Stimulated activated CD8-positive, alpha-beta memory T cell treated with anti-CD3 and anti-CD28 coated beads, Interleukin-2, amount 100 ng/mL, for 1 hour (primary cell): ENCODE results near the gene DNAAF8.

ENCODE experiments used
- DNase-seq, 2 donors: peaks; one replicate each; pipeline ENCODE4 v3.0.0-alpha.2; 2020; ENCODE audit warnings: low read depth in 2 of 2

DNAAF8 gene

DNA sequence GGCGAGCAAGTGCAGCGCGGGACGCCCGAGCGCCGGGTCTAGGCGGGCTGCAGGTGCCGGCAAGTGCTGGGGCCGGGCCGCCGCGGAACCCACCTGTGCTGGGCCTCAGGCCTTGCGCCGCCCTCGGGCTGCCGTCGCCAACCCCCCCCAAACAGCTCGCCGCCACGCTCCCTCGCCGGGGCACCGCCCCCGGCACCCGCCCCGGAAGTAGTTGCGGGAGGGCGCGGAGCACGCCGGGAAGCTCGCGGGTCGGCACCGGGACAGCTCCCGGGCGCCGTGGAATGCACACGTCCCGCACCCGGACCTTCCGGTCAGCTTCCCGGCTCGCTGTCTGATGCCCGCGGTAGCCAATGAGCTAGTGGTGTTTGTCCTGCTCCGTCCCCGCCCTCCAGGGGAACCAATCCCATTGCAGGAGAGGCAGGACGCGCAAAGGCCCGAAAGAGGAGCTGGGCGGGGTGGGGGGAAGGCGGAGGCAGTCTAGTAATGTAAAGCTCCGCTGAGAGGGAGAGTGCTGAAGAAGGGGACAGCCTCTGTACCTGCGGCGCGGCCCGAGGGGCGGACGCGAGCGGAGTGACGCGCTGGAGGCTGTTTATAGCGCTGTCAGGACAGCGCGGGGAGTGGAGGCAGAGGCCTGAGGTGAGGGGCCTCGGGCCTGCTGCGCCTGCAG is at the start of gene DNAAF8, which contains the start of gene ANKS3:
Gene DNAAF8, plus strand, starts transcription at position 475 of the 667 bp plus-strand sequence. CDS start 1,978 bp downstream, outside the sequence.
Gene ANKS3, minus strand, starts transcription at position 209 of the 667 bp plus-strand sequence. CDS start 4,122 bp downstream, outside the sequence.
- DNase-seq: peak; percentile 59 to 62

- no peak for DNase-seq
Measured at GRCh38 chr16:4684763-4685162, 49.6 kb upstream of the DNAAF8 start.

DNA sequence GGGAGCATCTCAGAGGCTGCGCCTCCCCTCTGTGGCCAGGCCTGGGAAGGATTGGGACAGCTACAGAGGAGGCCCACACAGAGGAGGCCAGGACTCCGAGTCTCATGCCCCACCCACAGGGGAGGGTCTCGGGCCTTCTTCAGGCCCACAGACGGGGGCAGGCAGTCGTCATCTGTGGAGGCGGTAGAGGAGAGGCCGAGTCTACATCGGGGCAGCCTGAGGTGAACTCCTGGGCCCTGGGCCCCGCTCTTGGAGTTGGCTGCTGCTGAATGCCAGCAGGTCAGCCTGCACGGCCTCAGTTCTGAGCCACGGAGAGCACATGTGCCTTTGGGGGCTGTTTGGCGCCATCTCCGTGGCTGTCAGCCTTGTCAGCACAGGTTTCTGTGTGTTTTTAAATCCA is 49.0 kb upstream of the DNAAF8 start:
- DNase-seq: no peak

GRCh38 chr16:4685776-4686496 is 48.4 kb upstream of the DNAAF8 start:
- no peak for DNase-seq

GRCh38 chr16:4686497-4687210 is 47.7 kb upstream of the DNAAF8 start:
- no peak for DNase-seq

- no peak for DNase-seq
Measured at GRCh38 chr16:4687416-4687815, 46.9 kb upstream of the DNAAF8 start.

GRCh38 chr16:4687946-4688673 is 46.2 kb upstream of the DNAAF8 start:
- DNase-seq: no peak

GRCh38 chr16:4688674-4689045 is 45.7 kb upstream of the DNAAF8 start:
- no peak for DNase-seq

- no peak for DNase-seq
Measured at GRCh38 chr16:4689091-4689671, 45.2 kb upstream of the DNAAF8 start.

DNA sequence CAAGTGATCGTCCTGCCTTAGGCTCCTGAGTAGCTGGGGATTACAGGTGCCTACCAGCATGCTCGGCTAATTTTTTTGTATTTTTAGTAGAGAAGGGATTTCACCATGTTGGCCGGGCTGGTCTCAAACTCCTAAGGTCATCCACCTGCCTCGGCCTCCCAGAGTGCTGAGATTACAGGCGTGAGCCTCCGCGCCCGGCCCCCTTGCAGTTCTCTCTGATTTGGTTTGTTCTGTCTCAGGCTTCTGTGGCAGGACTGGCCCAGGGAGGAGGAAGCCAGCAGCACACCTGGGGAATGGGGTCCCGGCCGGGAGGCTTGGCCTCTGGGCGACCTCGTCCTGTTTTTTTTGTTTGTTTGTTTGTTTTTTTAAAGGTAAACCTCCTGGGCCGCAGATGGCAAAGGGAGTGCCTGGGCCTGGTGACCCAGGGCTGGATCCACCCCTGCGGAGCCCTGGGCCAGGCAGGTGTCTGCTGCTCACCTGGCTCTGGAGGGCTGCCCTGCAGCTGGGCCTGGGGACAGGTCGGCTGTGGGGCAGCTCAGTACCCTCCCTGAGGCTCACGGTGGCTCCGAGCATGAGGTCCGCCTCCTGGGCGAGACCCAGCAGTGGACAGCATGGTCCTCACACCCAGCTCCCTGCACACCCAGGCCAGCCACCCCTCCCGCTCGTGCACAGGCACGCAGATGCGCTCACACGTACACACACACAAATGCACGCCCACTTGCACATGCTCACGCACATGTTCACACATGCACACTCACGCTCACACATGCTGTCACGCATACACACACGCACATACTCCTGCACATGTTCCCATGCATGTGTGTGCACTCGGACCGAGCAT is 44.3 kb upstream of the DNAAF8 start:
- no peak for DNase-seq

DNA sequence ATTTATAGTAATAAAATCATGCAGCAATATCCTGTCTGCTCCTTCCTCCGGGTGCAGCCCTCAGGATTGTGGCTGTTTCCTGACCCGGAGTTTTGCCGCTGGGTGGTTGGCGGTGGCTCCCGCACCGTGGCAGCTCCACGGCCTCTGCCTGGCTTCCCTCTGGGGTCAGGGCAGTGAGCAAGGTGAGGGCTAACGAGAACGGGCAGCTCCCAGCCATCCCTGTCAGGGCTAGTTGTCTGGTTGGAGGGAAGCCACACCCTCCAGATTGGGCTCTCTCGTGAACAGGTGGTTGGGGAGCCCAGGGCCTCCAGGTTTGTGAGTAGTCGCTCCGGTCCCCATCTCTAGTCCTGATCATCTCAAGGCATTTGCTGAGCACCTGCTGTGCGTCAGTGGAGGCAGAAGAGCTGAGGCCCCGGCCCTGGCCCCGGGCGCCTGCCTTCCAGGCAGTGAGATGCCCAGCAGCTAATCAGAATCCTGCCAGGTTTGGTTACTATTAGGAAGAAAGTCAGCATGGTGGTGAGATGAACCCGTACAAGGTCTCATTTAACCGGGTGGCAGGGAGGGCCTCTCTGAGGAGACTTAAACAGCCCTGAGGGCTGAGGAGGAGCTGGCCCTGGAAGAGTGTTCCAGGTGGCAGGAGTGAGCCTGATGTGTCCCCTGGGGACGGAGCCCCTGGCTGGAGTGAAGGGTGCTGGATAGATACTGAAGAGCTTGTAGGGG is 43.2 kb upstream of the DNAAF8 start:
- no peak for DNase-seq

DNA sequence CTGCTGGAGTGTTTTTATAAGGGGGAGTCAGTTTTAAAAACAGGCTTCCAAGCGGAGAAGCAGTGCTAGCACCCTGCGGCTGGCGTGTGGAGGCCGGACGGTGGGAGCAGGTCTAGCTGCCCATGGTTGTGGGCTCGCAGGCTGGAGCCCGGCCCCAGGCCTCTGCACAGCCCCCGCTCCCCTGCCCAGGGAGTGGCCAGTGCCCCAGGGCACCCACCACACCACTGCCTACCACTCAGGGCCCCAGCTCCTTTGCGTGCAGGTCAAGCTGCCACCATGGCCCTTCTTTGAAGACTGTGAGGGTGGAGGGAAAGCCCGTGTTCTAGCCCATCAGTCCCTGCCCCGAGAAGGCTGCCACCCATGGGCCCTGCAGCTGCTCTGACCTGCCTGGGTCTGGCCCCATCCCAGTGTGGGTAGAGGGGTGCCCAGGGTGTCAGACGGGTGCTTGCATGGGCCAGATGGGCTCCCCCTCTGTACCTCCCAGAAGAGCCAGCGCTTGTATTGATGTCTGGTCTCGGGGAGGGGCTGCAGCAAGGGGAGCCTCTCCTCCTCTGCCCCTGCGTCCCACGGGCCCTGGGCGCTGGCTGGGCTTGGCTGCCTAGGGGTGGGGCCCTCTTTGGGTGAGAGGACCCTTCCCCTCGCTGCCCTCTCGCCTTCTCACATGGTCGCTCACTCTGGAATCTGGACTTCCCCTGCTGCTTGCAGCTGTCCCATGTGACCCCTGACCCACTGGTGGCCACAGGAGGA is 42.5 kb upstream of the DNAAF8 start:
- no peak for DNase-seq

DNA sequence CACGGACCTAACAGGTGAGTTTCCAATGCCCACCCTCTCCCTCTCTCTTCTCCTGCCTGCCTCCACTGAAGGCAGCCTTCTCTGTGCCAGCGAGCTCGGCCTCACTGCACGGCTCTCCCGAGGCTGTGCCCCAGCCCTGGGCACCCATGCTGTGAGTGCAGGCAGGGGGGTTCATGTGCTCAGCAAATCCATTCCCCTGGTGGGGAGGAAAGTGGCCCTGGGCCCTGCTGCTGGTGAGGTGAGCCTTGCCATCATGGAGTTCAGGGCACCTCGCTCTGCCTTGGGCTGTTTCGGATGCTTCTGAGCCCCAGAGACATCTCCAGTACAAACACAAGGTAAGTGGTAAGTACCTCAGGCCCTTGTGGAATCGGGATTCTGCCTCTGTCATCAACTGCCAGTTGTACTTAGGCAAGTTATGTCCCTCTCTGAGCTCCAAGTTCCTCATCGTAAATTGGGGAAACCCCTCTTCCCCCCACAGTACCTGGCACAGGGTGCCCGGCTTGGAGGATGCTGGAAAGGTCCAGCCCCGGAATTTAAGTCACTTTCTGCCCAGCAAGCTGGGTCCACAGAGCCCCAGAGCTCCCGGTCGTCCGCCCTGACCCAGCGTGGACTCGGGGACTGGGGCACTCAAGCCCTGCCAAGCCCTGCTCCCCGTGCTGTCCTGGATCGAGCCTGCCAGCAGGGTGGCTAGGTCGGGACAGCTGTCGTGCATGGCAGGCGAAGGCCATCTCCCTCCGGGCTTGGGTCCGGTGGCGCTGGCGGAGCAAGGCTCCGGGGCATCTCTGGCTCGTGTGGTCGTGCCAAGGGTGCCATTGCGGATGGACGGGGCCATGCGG is 41.7 kb upstream of the DNAAF8 start:
- no peak for DNase-seq

DNA sequence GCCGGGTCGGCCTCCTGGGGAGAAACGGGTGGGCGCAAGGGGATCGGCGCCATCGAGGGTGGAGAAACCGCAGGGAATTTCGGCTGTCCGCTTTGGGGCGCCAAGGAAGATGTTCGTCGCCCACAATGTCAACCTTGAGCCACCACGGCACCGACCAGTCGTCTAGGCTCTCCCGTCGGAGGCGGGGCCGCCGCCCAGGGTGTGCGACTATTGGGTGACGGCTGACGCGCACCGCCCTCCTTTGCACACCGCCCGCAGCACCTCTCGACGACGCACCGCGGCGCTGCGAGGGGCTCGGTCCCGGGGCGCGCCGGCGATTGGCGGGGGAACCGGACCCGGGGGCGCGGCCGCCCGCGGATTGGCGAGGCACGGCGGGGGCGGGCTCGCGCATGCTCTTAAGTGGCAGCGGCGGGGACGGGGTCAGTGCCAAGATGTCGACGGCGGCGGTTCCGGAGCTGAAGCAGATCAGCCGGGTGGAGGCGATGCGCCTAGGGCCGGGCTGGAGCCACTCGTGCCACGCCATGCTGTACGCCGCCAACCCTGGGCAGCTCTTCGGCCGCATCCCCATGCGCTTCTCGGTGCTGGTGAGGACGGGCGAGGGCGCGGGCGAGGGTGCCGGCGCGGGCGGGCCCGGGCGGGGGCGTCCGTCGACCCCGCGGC is 40.9 kb upstream of the DNAAF8 start, which contains the start of gene NUDT16L1:
Gene NUDT16L1, plus strand, starts transcription at position 267 of the 660 bp plus-strand sequence. Its CDS starts 165 bp downstream, at position 432.
- DNase-seq: peak; percentile 95 to 96

GRCh38 chr16:4693956-4694641 is 40.2 kb upstream of the DNAAF8 start:
- peak in 1 of 2 donors; percentile 19 for DNase-seq

GRCh38 chr16:4694642-4695451 is 39.5 kb upstream of the DNAAF8 start:
- no peak for DNase-seq
